DOHH2 (cell line): Measurements from ENCODE around the gene GPC6.

Experiments used
- H3F3A ChIP-seq: fragments of 200-600 bp; sonication (generic), shearing (Covaris generic); 2 replicates; pipeline ENCODE4 v1.6.0; 2016; ENCODE audit warnings: antibody characterized with exemption, mild to moderate bottlenecking; ENCODE audit not compliant: control insufficient read depth, insufficient read depth
- H3K27ac ChIP-seq: fragments of 200-600 bp; sonication (generic); 2 replicates; pipeline ENCODE4 v1.5.1; 2014; ENCODE audit warnings: low read depth, mild to moderate bottlenecking, low read length, moderate library complexity
- H3K27me3 ChIP-seq: fragments of 200-600 bp; sonication (generic); 2 replicates; pipeline ENCODE4 v1.6.1; 2014; ENCODE audit warnings: mild to moderate bottlenecking, low read length, mixed read lengths; ENCODE audit not compliant: control insufficient read depth
- H3K36me3 ChIP-seq: fragments of 200-600 bp; sonication (generic); 2 replicates; pipeline ENCODE4 v1.6.1; 2014; ENCODE audit warnings: mild to moderate bottlenecking, low read length, moderate library complexity, mixed read lengths; ENCODE audit not compliant: control insufficient read depth
- H3K4me1 ChIP-seq: fragments of 200-600 bp; sonication (generic); 2 replicates; pipeline ENCODE4 v1.6.1; 2014; ENCODE audit warnings: mild to moderate bottlenecking, low read length, mixed read lengths; ENCODE audit not compliant: control insufficient read depth
- H3K4me2 ChIP-seq: fragments of 200-600 bp; sonication (generic); 2 replicates; pipeline ENCODE4 v1.6.0; 2014; ENCODE audit warnings: mild to moderate bottlenecking, low read length, moderate library complexity
- H3K4me3 ChIP-seq: fragments of 200-600 bp; sonication (generic); 2 replicates; pipeline ENCODE4 v1.5.1; 2014; ENCODE audit warnings: mild to moderate bottlenecking, low read length, mixed read lengths
- H3K79me2 ChIP-seq: fragments of 200-600 bp; sonication (generic); 2 replicates; pipeline ENCODE4 v1.6.1; 2014; ENCODE audit warnings: mild to moderate bottlenecking, low read length, mixed read lengths; ENCODE audit not compliant: control insufficient read depth
- H3K9me2 ChIP-seq: fragments of 200-600 bp; sonication (generic); replicated peaks from 2 replicates; pipeline ENCODE4 v1.6.1; 2014; ENCODE audit warnings: mild to moderate bottlenecking, low read length, mixed read lengths; ENCODE audit not compliant: control insufficient read depth
- H3K9me3 ChIP-seq: fragments of 200-600 bp; sonication (generic); 2 replicates; pipeline ENCODE4 v1.6.1; 2014; ENCODE audit warnings: antibody characterized with exemption, low read length, mixed read lengths; ENCODE audit not compliant: control insufficient read depth, insufficient read depth
- H4K20me1 ChIP-seq: fragments of 200-600 bp; sonication (generic); 2 replicates; pipeline ENCODE4 v1.6.0; 2014; ENCODE audit warnings: low read depth, mild to moderate bottlenecking, antibody characterized with exemption, low read length, moderate library complexity; ENCODE audit not compliant: control insufficient read depth, insufficient read depth
- CTCF ChIP-seq: fragments of 200-600 bp; sonication (generic); IDR thresholded peaks from one replicate; pipeline ENCODE4 v1.5.1; 2014; ENCODE audit warnings: antibody characterized with exemption, mild to moderate bottlenecking, low read depth, low read length; ENCODE audit not compliant: poor library complexity, severe bottlenecking
- EZH2phosphoT487 ChIP-seq: fragments of 200-600 bp; sonication (generic); IDR thresholded peaks from 2 replicates; pipeline ENCODE4 v1.6.1; 2017; ENCODE audit warnings: borderline replicate concordance, mild to moderate bottlenecking, antibody characterized with exemption, low read length, moderate library complexity, mixed read lengths

Gene GPC6

GRCh38 chr13:93800342-93800741, 573.7 kb downstream of the GPC6 start:
- no peaks in the 10 kb centered on the region for H3K9me2 ChIP-seq
- H3K9me3 ChIP-seq: no peaks in the 10 kb centered on the region
- H3K4me3 ChIP-seq: no peak overlapping the region
- TF ChIP-seq CTCF (no peak), EZH2phosphoT487 (no peak)
- no peaks in the 10 kb centered on the region for H3K79me2 ChIP-seq
- H4K20me1 ChIP-seq: no peaks in the 10 kb centered on the region
- H3K27ac ChIP-seq: no peak overlapping the region
- H3K4me2 ChIP-seq: no peak overlapping the region
- H3F3A ChIP-seq: no peaks in the 10 kb centered on the region
- no peaks in the 10 kb centered on the region for H3K36me3 ChIP-seq
- no peaks in the 10 kb centered on the region for H3K27me3 ChIP-seq
- H3K4me1 ChIP-seq: no peaks in the 10 kb centered on the region

- Histone ChIP-seq H3K4me1 (no peaks in the 10 kb centered on the region), H3K9me3 (no peaks in the 10 kb centered on the region), H3K4me3 (no peak overlapping the region), H3K4me2 (no peak overlapping the region), H3K36me3 (no peaks in the 10 kb centered on the region), H3K27me3 (no peaks in the 10 kb centered on the region), H4K20me1 (no peaks in the 10 kb centered on the region), H3K27ac (no peak overlapping the region), H3K79me2 (no peaks in the 10 kb centered on the region), H3F3A (no peaks in the 10 kb centered on the region), H3K9me2 (no peaks in the 10 kb centered on the region)
- TF ChIP-seq CTCF (no peak), EZH2phosphoT487 (no peak)
Observed at GRCh38 chr13:93805736-93806135, 579.1 kb downstream of the GPC6 start.

- Histone ChIP-seq H4K20me1 (no peaks in the 10 kb centered on the region), H3K27me3 (no peaks in the 10 kb centered on the region), H3K9me3 (no peaks in the 10 kb centered on the region), H3K9me2 (no peaks in the 10 kb centered on the region), H3K4me2 (no peak overlapping the region), H3F3A (no peaks in the 10 kb centered on the region), H3K27ac (no peak overlapping the region), H3K4me3 (no peak overlapping the region), H3K79me2 (no peaks in the 10 kb centered on the region), H3K4me1 (no peaks in the 10 kb centered on the region), H3K36me3 (no peaks in the 10 kb centered on the region)
- TF ChIP-seq EZH2phosphoT487 (no peak), CTCF (no peak)
Observed at GRCh38 chr13:93806861-93807260, 580.3 kb downstream of the GPC6 start.

- H3K4me2 ChIP-seq: no peak overlapping the region
- no peaks in the 10 kb centered on the region for H3K9me3 ChIP-seq
- TF ChIP-seq EZH2phosphoT487 (no peak), CTCF (no peak)
- no peaks in the 10 kb centered on the region for H3K79me2 ChIP-seq
- no peaks in the 10 kb centered on the region for H3K4me1 ChIP-seq
- H3K27ac ChIP-seq: no peak overlapping the region
- no peaks in the 10 kb centered on the region for H4K20me1 ChIP-seq
- H3K9me2 ChIP-seq: no peaks in the 10 kb centered on the region
- no peak overlapping the region for H3K4me3 ChIP-seq
- no peaks in the 10 kb centered on the region for H3K36me3 ChIP-seq
- no peaks in the 10 kb centered on the region for H3K27me3 ChIP-seq
- H3F3A ChIP-seq: no peaks in the 10 kb centered on the region
Observed at GRCh38 chr13:93810264-93810663, 583.7 kb downstream of the GPC6 start.
